ENCODE results near the gene PLCB3. TPM values are rescaled to one million over a fixed set of nuclear protein-coding genes. Genes with fewer than 3 reads are reported as not detected.
A peak's percentile ranks its signal among the peaks of the same experiment; 100 is the strongest.

The PLCB3 gene
- total and polyA plus RNA-seq, 10 of the 15 experiments (the other 5 are each of a cell fraction or from before 2014, with no cell fraction given) = 0.03 to 10.3 (median 3.3) TPM

GRCh38 chr11:64259533-64260067, 8.3 kb downstream of the PLCB3 start:
- ChIA-PET POLR2A (interaction anchor here (0.8 to 1.9 kb wide), 4 partner anchors 8 to 15 kb away, joined by 3 to 7 read pairs (median 4); partner anchors contain the start of gene PPP1R14B), SMC1A (ENCODE audit: uncharacterized antibody, unreplicated experiment) (interaction anchor here (0.5 kb wide), 1 partner anchor 36 kb away, joined by 4 read pairs; no protein-coding TSS in a partner anchor), CTCF (no interaction called here), RAD21 (ENCODE audit: unreplicated experiment) (no interaction called here)
- DNase-seq (ENCODE audit: low read depth, low spot score) (no peak), ATAC-seq (peak; percentile 71), FAIRE-seq (peak; percentile 41)
- peak overlapping the region; percentile 17; the same call in 1 of the 2 replicates for H3K27ac ChIP-seq (ENCODE audit: control insufficient read depth, insufficient read depth)
- WGBS (ENCODE audit: insufficient coverage, insufficient replicate concordance, low lambda C conversion rate, missing lambda C conversion rate) = 11% methylated on average over 4 of the region's 4 CpGs
- H3K27me3 ChIP-seq (replicated peaks in 1 of 2; ENCODE audit: control insufficient read depth in 2 of 2, insufficient read depth in 2 of 2, low read length in 1 of 2) = no peaks in the 10 kb centered on the region
- no peaks in the 10 kb centered on the region for H4K20me1 ChIP-seq (ENCODE audit: control insufficient read depth, insufficient read depth)
- no TSS peak for BruUV-seq (replicated peaks)
- no peaks in the 10 kb centered on the region for H3K79me2 ChIP-seq (ENCODE audit: control insufficient read depth, insufficient read depth, low read length)
- no peak overlapping the region for H3K4me3 ChIP-seq
- peaks cover 0 to 5% of the 10 kb centered on the region in 2 experiments; a peak in 2 of 4 replicates for H3K36me3 ChIP-seq (ENCODE audit: control insufficient read depth in 2 of 2, insufficient read depth in 2 of 2, low read length in 1 of 2)
- no peak overlapping the region for H3K9ac ChIP-seq (ENCODE audit: control insufficient read depth, insufficient read depth, low read length)
- intact Hi-C loops (cut with micrococcal nuclease; ENCODE audit: unreplicated experiment) = no loop called here
- peaks cover 11% of the 10 kb centered on the region for H3K4me1 ChIP-seq (ENCODE audit: control insufficient read depth, insufficient read depth, low read length)
- H3K9me3 ChIP-seq (replicated peaks; ENCODE audit: control insufficient read depth, insufficient read depth, low read length) = no peaks in the 10 kb centered on the region
- no peak overlapping the region for H3K4me2 ChIP-seq (ENCODE audit: control insufficient read depth, insufficient read depth)
- TF ChIP-seq RBBP5 (conservative IDR thresholded peaks at IDR 0.05) (no peak), HDGF (IDR thresholded peaks at IDR 0.05) (peak; percentile 28; the same call in 1 of the 2 replicates), NR2C1 (IDR thresholded peaks at IDR 0.05) (peak; percentile 95), CREM (IDR thresholded peaks at IDR 0.05; ENCODE audit: low read depth) (0 out of 2 replicates have a peak, but pooled peaks have one; percentile 7), TCF12 (IDR thresholded peaks at IDR 0.05; ENCODE audit: low read depth, low read length) (0 out of 2 replicates have a peak, but pooled peaks have one; percentile 22), NR2F1 (conservative IDR thresholded peaks at IDR 0.05) (peak; percentile 99), TBL1XR1 (IDR thresholded peaks at IDR 0.05; ENCODE audit: low read depth, low read length) (no peak), MTA2 (IDR thresholded peaks at IDR 0.05; ENCODE audit: low read depth) (peak; percentile 75), RUNX3 (IDR thresholded peaks at IDR 0.05; ENCODE audit: low read length) (peak; percentile 57)
- TF ChIP-seq, protein P1, sequence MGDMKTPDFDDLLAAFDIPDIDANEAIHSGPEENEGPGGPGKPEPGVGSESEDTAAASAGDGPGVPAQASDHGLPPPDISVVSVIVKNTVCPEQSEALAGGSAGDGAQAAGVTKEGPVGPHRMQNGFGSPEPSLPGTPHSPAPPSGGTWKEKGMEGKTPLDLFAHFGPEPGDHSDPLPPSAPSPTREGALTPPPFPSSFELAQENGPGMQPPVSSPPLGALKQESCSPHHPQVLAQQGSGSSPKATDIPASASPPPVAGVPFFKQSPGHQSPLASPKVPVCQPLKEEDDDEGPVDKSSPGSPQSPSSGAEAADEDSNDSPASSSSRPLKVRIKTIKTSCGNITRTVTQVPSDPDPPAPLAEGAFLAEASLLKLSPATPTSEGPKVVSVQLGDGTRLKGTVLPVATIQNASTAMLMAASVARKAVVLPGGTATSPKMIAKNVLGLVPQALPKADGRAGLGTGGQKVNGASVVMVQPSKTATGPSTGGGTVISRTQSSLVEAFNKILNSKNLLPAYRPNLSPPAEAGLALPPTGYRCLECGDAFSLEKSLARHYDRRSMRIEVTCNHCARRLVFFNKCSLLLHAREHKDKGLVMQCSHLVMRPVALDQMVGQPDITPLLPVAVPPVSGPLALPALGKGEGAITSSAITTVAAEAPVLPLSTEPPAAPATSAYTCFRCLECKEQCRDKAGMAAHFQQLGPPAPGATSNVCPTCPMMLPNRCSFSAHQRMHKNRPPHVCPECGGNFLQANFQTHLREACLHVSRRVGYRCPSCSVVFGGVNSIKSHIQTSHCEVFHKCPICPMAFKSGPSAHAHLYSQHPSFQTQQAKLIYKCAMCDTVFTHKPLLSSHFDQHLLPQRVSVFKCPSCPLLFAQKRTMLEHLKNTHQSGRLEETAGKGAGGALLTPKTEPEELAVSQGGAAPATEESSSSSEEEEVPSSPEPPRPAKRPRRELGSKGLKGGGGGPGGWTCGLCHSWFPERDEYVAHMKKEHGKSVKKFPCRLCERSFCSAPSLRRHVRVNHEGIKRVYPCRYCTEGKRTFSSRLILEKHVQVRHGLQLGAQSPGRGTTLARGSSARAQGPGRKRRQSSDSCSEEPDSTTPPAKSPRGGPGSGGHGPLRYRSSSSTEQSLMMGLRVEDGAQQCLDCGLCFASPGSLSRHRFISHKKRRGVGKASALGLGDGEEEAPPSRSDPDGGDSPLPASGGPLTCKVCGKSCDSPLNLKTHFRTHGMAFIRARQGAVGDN (IDR thresholded peaks at IDR 0.05) = peak; percentile 79
- TF ChIP-seq, protein P2, sequence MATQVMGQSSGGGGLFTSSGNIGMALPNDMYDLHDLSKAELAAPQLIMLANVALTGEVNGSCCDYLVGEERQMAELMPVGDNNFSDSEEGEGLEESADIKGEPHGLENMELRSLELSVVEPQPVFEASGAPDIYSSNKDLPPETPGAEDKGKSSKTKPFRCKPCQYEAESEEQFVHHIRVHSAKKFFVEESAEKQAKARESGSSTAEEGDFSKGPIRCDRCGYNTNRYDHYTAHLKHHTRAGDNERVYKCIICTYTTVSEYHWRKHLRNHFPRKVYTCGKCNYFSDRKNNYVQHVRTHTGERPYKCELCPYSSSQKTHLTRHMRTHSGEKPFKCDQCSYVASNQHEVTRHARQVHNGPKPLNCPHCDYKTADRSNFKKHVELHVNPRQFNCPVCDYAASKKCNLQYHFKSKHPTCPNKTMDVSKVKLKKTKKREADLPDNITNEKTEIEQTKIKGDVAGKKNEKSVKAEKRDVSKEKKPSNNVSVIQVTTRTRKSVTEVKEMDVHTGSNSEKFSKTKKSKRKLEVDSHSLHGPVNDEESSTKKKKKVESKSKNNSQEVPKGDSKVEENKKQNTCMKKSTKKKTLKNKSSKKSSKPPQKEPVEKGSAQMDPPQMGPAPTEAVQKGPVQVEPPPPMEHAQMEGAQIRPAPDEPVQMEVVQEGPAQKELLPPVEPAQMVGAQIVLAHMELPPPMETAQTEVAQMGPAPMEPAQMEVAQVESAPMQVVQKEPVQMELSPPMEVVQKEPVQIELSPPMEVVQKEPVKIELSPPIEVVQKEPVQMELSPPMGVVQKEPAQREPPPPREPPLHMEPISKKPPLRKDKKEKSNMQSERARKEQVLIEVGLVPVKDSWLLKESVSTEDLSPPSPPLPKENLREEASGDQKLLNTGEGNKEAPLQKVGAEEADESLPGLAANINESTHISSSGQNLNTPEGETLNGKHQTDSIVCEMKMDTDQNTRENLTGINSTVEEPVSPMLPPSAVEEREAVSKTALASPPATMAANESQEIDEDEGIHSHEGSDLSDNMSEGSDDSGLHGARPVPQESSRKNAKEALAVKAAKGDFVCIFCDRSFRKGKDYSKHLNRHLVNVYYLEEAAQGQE (IDR thresholded peaks at IDR 0.05; ENCODE audit: low read depth, low read length) = no peak
- in situ Hi-C loops (cut with MboI) = no loop called here
- no peak overlapping the region for H2AFZ ChIP-seq (ENCODE audit: control insufficient read depth, low read depth, low read length)
